GM21576 (cell line): ENCODE measurements around the gene PLEKHG4B.
"Not testable (repeated sequence)": the region's sequence is repeated elsewhere in the genome, so short reads cannot be mapped to it uniquely, and the experiment has no call there.

Experiments
- ATAC-seq: cut with Tn5 transposase; IDR thresholded peaks from one replicate; pipeline ENCODE4 v1.9.1; 2021; ENCODE audit warnings: mild to moderate bottlenecking, moderate library complexity; ENCODE audit not compliant: unreplicated experiment

Gene PLEKHG4B

DNA sequence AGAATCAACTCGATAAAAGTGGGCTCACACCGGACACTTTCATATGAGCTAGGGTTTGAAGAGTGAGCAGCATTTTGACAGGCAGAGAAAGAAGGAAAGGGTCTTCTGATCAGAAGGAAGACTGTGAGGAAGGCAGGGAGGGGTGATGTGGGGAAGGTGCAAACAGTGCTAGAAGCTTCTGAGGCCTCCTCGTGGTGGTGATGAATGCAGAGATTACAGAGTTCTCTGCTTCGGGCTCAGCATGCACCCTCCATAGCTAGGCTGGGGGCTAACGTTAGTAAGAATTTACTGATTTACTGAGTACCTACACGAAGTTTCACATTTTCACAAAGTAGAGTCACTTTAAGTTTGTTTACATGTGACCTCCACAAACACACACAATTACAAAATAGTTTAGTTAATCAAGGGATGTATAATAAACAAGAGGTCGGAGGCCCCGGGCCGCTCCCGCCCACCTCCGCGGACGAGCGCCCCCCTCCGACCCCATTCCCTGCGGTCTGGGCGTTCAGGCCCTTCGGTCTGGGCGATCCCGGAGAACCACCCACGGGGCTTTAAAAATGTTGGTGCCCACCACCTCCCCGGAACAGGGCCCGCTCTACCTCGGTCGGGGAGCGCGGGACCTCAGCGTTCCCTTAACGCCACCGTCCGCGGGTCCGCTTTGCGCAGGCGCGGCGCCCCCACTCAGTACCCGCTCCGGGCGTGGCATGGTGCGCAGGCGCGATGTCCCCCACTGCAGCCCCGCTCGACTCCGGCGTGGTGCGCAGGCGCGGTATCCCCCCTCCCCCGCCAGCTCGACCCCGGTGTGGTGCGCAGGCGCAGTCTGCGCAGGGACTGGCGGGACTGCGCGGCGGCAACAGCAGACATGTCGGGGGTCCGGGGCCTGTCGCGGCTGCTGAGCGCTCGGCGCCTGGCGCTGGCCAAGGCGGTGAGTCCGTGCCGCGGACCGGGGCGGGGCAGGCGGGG, 125.8 kb downstream of the PLEKHG4B start, which contains the start of the genes CCDC127 and SDHA:
TSS of gene CCDC127 (minus strand) at position 660 of the 963 bp plus-strand sequence. CDS start 1,304 bp downstream, outside the sequence.
TSS of gene SDHA (plus strand) at position 827 of the 963 bp plus-strand sequence. CDS start at position 863, 36 bp downstream.
- peak; percentile 54 for ATAC-seq

- ATAC-seq, result peak; percentile 20
Measured at GRCh38 chr5:218457-219291, 126.7 kb downstream of the PLEKHG4B start.

DNA sequence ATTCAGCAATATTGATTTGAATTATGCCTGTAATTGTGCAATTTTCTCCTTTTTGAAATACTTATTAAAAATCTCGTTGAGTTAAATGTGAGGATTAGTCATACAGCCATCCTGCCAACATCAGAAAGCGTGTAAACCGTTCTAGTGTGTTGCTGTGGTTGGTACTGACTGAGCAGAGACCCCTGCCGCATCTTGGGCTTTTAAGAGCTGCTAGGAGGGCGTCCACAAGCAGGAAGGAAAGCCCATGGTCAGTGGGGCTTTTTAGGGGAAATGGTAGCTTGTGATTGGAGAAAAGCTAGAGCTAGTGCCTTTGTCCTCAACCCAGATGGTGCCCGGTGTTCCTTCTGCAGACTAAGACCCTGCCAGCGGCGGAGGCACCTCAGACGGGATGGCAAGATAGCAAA, 127.5 kb downstream of the PLEKHG4B start:
- no peak for ATAC-seq

- ATAC-seq, result no peak
Measured at GRCh38 chr5:219991-220390, 128.0 kb downstream of the PLEKHG4B start.

DNA sequence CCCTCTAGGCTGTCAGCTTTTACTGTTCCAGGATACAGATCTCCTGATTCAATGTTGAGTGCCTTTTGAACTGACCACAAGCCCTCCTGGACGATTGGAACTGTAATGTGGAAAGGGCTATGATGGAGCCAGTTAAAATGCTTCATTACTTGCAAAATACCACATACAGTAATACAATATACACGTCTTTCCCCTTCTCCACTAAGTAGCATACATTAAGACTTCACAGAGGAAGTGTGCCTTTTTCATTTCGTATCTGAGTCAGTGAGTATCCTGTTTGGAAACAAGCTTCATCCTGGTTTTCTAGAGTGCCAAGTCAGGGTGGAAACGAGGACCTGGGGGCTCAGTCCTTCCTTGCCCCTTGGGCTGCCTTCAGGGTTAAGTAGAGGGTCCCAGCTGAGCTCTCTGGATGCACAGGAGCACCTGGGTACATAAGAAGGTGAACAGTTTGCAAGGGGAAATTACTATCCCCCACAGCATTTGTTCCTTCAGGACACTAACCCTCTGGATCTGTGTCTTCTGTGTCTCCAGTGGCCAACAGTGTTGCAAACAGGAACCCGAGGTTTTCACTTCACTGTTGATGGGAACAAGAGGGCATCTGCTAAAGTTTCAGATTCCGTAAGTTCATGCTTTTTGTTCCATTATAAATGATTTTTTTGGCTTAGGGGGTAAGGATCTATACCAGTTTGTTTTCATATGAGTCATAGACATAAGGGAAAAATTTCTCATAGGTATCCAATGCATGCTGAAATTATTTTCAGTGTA, 131.2 kb downstream of the PLEKHG4B start:
- not testable (repeated sequence) for ATAC-seq

- no peak for ATAC-seq
Measured at GRCh38 chr5:223791-224190, 131.8 kb downstream of the PLEKHG4B start.

DNA sequence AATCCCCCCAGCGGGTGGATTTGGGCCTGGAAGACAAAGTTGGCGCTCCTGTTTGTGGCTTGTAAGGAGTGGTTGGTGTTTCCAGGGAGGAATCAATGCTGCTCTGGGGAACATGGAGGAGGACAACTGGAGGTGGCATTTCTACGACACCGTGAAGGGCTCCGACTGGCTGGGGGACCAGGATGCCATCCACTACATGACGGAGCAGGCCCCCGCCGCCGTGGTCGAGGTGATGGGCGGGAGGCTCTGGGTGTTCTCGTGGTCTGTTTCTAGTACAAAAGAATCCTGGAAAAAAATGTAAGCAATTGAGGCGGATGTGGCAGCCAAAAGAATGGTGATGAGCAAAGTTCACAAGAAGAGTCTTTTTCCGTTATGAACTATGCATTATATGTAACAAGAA, 133.4 kb downstream of the PLEKHG4B start:
- no peak for ATAC-seq

GRCh38 chr5:227375-227774, 135.4 kb downstream of the PLEKHG4B start:
- ATAC-seq, result not testable (repeated sequence)

GRCh38 chr5:228886-229285, 136.9 kb downstream of the PLEKHG4B start:
- no peak for ATAC-seq

DNA sequence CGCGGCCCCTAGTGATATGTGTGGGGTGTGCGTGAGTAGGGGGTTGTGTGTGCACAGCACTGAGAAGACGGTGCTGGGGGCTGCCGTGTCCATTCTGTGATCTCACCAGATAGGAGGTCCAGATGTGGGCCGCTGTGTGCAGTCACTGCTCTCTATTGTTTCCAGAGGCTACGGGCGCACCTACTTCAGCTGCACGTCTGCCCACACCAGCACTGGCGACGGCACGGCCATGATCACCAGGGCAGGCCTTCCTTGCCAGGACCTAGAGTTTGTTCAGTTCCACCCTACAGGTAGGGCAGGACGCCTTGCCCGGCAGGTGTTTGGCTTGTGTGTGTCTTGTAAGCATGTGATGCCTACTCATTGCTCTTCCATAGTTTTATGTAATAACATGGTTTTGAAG, 138.7 kb downstream of the PLEKHG4B start:
- no peak for ATAC-seq

DNA sequence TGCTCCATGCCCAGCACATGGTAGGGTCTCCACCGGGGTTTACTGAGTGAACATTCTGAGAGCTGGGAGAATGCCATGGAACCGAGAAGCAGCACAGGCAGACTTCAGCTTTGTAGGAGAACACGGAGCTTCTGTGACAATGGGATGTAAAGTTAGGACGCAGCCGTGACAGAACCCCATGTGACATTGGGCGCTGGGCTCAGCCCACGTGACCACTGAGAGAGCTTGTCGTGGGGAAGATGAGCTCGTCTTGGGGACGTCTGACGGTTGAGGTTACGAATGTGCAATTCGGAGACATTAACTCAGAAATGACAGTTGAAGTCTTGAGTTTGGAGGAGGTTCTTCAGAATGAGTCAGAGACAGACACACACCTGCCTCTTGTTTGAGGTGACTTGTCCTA, 139.7 kb downstream of the PLEKHG4B start:
- no peak for ATAC-seq

GRCh38 chr5:233426-233825, 141.5 kb downstream of the PLEKHG4B start:
- ATAC-seq, result not testable (repeated sequence)

- no peak for ATAC-seq
Measured at GRCh38 chr5:234450-234849, 142.5 kb downstream of the PLEKHG4B start.

GRCh38 chr5:235527-235926, 143.6 kb downstream of the PLEKHG4B start:
- ATAC-seq, result not testable (repeated sequence)

- not testable (repeated sequence) for ATAC-seq
Measured at GRCh38 chr5:237931-238330, 146.0 kb downstream of the PLEKHG4B start.
